ENCODE measurements around the gene RXYLT1.

Gene RXYLT1

DNA sequence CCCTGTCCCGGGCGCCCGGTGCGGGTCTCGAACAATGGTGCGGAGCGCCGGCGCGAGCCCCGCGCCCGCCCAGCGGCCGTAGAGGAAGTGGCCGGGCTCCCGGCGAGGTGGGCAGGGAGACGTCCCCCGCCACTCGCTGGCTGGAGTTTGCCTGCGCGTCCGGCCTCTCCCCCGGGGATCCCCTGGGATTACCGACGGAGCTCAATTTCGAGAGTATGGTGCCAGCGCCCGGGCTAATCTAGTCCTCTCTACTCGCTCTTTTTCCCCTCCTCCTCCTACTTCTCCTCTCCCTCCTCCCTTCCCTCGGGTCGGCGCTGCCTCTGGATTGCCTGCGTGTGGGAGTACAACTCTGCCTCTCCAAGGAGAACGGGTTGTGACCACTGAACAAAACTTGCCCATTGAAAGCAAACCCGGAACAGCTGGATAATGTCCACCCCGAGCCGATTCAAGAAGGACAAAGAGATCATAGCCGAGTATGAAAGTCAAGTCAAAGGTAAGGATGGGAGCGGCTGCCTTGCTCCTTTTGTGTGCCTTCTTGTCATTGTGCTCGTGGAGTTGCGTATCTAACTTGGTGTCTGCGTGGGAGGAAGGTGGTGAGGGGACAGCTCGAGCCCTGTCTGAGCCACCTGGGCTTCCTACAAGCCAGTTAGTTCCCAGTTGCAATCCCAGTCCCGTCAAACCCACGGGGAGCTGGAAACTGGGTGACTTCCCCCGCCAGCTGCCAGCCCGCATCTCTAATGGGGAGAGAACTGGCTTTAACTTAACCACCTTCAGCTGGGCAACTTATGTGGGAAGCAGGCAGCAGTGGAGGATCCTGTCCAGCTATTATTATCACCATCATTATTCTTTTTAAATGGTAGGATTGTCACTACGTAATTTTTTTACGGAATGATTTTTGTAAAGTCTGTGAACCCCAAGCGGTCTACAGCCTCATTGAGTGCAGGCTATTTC, 65.0 kb downstream of the RXYLT1 start, which contains the start of gene SRGAP1:
Gene SRGAP1, plus strand, starts transcription at position 310 of the 951 bp plus-strand sequence. Its CDS starts 117 bp downstream, at position 427.
- DNase-seq: no peak

DNA sequence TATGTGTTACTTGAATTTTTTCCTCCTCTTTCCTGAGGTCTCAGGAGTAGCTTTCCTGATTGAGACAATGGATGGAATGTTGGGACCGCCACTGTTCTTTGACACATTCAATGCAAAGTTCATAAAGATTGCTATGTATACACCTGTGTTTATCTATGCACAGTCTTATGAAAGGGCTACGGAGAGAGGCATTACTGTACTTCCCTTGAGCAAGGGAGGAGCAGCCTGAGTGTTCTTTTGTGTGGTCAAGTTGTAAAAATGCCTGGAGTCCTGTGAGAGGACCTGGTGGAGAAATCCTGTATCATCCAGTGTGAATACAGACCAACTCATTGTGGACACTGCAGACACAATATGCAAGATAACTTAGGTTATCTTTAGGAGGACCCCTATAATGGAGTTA, 66.0 kb downstream of the RXYLT1 start:
- DNase-seq: no peak

DNA sequence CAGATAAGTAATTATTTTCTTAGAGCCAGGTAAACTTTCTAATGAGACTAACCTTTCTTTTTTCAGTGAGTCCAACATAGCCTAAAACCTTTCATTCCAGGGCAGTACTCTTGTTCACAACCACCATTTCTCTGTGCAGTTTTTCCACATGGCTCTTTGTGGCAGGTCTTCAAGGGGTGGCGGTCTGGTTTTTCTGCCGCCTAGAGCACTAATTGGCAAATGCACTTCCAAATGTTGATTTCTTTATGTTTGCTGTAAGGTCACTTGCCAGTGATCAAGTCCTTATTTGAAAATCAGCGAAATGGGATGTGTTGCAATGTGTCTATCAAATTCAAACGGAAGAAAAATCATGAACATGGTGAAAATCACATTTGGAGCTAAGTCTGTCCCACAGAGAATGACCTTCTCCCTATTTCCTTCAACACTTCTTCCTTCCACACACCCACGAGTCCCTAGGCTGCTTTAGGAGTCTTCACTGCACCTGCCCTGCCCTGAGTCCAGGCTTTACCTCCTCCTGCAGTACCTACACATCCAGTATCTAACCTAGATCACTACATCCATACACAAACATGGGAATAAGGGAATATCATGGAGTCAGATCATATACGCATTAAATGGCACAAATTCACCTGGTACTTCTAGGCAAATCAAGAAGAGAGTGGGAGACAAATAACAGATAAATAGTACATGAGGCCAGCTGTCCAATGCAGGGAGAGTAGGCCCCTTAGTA, 66.7 kb downstream of the RXYLT1 start:
- no peak for DNase-seq

DNA sequence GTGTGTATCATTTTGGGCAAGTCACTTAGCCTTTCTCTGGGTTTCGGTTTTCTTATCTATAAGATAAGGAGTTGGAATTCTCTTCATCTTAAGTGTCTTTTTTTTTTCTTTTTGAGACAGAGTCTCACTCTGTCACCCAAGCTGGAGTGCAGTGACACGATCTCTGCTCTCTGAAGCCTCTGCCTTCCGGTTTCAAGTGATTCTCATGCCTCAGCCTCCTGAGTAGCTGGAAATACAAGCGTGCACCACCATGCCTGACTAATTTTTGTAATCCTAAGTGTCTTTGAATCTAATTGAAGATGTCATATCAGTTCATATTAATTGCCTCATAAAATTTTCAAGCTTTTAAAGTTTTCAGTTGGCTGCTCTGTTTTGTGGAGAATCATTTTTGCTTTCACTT, 68.7 kb downstream of the RXYLT1 start:
- no peak for DNase-seq

DNA sequence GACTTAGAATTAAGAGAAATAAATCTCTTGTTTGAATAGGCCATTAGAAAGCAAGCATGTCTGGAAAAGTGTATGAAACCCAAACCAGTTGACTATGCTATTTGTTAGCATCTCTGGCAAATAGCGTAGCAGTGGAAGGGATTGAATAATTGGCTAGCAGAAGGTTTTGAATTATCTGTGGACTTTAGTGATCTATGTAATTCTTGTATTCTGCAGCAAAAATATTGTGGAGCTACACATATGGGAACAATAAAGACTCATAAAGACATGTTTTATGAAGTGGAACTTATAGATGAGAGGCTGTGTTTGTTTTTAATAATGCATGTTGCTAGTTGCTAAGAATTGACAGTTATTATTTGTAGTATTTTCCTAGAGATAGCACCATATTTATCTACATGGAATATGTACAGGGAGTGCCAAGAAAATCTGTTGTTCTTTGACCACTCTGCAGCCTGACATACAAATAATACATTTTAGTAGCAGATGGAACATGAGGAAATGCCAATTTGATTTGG, 69.5 kb downstream of the RXYLT1 start:
- DNase-seq: no peak

DNA sequence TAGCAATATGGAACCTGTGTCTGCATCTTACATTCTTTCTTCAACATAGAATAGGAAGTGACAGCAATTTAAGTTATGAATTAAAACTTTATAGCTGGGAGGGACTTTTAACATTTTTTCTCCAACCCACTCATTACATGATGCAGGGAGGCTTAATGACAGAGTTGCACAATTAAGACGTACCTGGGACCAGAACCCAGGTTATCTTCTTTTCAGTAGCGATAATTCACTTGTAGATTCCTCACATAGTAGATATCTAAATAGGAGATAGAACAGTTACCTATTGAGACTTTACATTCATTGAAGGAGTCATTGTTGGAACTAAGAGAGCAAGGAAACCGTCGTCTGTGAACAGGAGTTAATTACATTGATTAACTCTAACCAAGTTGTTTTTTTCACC, 69.9 kb downstream of the RXYLT1 start:
- DNase-seq: no peak

DNA sequence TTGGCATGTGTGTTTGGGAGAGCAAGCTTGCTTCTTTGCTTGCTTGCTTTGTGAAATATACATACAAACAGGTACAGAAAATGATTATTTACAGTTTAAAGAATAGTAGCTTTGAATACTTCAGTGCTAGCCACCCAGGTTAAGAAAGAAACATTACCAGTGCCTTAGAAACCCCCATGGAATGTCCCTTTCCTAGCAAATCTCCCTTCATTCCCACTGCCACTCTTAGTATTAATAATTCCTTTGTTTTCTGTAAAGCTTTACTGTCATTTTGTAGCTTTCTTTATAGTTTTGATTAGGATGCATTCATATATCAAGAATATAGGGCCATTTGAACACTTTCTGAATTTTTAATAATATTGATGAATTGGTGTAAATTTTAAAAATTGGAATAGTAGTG, 74.3 kb downstream of the RXYLT1 start:
- no peak for DNase-seq

DNA sequence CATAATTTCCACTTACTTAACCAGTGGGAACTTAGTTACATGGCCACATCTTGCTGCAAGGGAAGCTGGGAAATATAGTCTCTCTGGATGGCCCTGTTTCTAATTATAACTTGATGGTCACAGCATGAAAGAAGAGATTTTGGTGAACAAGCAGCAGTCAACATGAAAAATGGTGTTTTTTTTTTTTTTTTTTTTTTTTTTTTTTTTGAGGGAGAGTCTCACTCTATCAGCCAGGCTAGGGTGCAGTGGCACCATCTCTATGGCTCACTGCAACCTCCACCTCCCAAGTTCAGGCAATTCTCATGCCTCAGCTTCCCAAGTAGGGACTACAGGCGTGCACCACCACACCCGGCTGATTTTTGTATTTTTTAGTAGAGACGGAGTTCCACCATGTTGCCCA, 75.6 kb downstream of the RXYLT1 start:
- no peak for DNase-seq

DNA sequence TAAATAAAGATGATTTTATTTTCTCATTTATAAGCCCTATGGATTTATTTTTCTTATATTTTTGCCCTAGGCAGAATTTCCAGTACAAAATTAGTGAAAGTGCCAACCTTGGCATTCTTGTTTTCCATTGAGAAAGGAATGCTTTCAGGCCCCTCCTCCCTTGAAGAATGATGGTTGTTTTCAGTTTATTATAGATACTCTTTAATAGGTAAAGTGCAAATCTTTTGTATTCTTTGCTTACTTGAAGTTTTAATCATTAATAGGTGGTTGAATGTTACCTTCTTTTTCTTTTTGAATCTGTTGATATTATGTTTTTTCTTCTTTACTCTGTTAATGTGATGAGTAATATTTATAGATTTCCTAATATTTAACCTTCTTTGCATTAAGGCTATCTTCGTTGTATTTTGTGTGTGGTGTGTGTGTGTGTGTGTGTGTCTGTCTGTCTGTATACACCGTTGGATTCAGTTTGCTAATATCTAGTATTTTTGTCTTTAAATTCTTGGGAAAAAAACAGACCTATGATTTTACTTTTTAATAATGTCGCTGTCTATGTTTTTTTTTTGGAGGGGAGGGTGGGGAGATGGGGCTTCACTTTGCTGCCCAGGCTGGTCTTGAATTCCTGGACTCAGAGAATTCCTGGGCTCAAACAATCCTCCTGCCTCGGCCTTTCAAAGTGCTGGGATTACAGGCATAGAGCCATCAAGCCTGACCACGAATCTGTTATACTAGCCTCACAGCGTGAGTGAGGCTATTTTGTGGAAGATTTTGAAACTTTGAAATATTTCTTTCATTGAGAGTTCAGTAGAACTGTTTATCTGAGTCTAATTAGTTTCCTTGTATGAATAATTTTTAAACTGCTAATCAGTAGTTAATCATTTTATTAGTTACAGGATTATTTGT, 78.3 kb downstream of the RXYLT1 start:
- DNase-seq: no peak
